ENCODE data around the gene COG1. TPM values are rescaled to one million over a fixed set of nuclear protein-coding genes. Genes with fewer than 3 reads are reported as not detected.

COG1 gene
- total RNA-seq, 1 donor from 2014 or later, result 45.6 TPM

DNA sequence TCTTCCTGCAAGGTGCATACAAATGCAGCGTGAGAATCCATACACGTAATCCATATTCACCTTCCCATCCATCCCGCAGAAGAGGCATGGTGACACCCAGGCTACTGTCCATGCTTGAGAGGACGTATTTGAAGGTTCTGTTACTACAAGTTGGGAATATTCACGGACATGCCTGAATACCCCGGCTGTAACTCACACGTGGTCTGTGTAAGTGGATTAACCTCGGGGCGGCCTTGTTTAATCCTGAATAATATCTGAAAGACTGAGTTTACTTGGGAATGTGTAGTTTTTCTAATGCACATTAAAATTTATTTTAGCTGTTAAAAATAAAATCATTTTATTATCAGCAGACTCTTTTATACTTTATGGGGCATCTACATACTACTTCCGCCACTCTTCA lies 55.7 kb downstream of the COG1 start:
- Mint-ChIP-seq H3K4me3 (ENCODE audit: unreplicated experiment) (no peak overlapping the region), H3K36me3 (ENCODE audit: unreplicated experiment) (peaks cover 21% of the 10 kb centered on the region)

DNA sequence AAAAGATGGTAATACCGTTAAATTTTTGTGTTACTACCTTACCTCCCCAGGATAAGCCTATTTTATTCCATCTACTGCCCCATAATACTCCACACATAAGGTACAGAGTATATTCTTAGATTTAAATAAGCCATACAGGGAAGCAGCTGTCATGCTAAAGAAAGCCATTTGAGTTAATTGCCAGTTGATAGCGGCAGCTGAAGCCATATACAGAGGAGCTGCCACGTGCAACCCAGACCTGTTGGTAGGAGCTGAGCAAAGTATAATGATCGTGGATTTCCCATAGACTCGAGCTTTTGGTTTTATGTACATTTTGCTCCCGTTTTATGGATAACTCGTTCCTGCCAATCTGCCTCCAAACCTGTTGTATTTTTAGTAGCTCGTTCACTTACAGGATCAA lies 56.8 kb downstream of the COG1 start:
- peaks cover 18% of the 10 kb centered on the region for H3K36me3 Mint-ChIP-seq (ENCODE audit: unreplicated experiment)

More for the DNA sequence above, 55.7 kb downstream of the COG1 start:
- Mint-ChIP-seq H3K27me3 (ENCODE audit: unreplicated experiment) (no peaks in the 10 kb centered on the region), H3K4me1 (ENCODE audit: unreplicated experiment) (no peaks in the 10 kb centered on the region), H3K9me3 (ENCODE audit: unreplicated experiment) (no peaks in the 10 kb centered on the region), H3K27ac (ENCODE audit: unreplicated experiment) (no peak overlapping the region)
- TF ChIP-seq, protein P1, sequence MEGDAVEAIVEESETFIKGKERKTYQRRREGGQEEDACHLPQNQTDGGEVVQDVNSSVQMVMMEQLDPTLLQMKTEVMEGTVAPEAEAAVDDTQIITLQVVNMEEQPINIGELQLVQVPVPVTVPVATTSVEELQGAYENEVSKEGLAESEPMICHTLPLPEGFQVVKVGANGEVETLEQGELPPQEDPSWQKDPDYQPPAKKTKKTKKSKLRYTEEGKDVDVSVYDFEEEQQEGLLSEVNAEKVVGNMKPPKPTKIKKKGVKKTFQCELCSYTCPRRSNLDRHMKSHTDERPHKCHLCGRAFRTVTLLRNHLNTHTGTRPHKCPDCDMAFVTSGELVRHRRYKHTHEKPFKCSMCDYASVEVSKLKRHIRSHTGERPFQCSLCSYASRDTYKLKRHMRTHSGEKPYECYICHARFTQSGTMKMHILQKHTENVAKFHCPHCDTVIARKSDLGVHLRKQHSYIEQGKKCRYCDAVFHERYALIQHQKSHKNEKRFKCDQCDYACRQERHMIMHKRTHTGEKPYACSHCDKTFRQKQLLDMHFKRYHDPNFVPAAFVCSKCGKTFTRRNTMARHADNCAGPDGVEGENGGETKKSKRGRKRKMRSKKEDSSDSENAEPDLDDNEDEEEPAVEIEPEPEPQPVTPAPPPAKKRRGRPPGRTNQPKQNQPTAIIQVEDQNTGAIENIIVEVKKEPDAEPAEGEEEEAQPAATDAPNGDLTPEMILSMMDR (IDR thresholded peaks at IDR 0.05), result no peak
- no peak for DNase-seq (ENCODE audit: extremely low spot score, unreplicated experiment)

DNA sequence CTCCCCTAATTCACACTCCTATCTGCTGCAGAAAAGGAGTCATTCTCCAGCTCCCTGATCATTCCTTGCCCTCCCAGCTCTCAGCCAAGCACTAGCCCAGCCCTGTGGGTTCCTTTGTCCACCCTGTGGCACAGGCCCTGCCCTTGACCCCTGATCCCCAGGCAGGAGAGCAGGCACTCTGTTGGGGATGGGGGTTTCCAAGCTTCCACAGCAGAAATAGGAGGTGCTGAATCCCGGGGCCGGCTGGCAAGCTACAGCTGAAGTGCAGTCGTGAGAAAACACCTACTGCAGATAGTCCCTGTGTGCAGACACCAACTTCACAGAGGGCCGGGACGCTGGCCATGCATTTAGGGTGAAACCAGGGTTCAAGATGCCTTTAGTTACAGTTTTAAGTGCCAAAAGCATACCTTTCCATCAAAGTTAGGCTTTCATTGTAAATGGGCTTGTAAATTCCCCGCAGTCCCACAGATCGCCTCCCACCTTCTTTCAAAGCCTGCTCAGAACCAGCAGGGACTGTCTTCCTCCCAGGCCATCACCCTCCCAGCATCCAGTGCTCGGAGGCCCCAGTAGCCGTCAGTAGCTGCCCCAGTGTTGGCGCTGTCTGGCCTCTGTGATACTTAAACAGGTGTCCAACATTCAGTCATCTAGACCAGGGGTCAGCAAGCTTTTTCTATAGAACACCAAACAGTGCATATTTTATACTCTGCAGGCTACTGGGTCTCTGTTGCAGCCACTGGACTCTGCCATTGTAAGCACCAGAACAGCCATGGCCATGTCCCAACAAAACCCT lies 58.2 kb downstream of the COG1 start:
- no peak overlapping the region for H3K27ac Mint-ChIP-seq (ENCODE audit: unreplicated experiment)
- H3K36me3 Mint-ChIP-seq (ENCODE audit: unreplicated experiment), result peaks cover 11% of the 10 kb centered on the region
- DNase-seq (ENCODE audit: extremely low spot score, unreplicated experiment), result no peak
- no peak overlapping the region for H3K4me3 Mint-ChIP-seq (ENCODE audit: unreplicated experiment)
- TF ChIP-seq, protein P1 (IDR thresholded peaks at IDR 0.05), result no peak
- H3K4me1 Mint-ChIP-seq (ENCODE audit: unreplicated experiment), result peaks cover 4% of the 10 kb centered on the region
- H3K27me3 Mint-ChIP-seq (ENCODE audit: unreplicated experiment), result no peaks in the 10 kb centered on the region
- no peaks in the 10 kb centered on the region for H3K9me3 Mint-ChIP-seq (ENCODE audit: unreplicated experiment)

More for the DNA sequence above, 56.8 kb downstream of the COG1 start:
- Mint-ChIP-seq H3K9me3 (ENCODE audit: unreplicated experiment) (no peaks in the 10 kb centered on the region), H3K4me1 (ENCODE audit: unreplicated experiment) (no peaks in the 10 kb centered on the region), H3K4me3 (ENCODE audit: unreplicated experiment) (no peak overlapping the region), H3K27me3 (ENCODE audit: unreplicated experiment) (no peaks in the 10 kb centered on the region), H3K27ac (ENCODE audit: unreplicated experiment) (no peak overlapping the region)
- TF ChIP-seq, protein P1 (IDR thresholded peaks at IDR 0.05), result no peak
- no peak for DNase-seq (ENCODE audit: extremely low spot score, unreplicated experiment)

DNA sequence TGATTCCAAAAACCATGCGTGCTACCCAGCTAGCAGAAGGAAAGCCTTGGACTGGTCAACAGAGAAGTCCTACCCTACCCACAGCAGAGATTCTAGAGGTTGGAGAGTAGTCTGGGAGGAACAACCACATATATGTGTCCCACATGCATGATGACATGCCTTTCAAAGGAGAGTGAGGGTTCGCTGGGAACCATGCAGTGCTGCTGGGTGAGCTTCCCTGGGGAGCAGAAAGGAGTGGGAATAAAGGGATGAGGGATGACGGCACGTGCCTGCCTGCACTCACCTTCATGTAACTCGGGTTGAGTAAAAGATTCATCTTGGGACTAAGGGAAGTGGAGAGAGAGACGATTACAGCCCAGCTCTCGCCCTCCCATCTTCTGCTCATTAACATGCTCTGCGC lies 59.0 kb downstream of the COG1 start:
- peaks cover 5% of the 10 kb centered on the region for H3K4me1 Mint-ChIP-seq (ENCODE audit: unreplicated experiment)
- H3K4me3 Mint-ChIP-seq (ENCODE audit: unreplicated experiment), result no peak overlapping the region
- no peaks in the 10 kb centered on the region for H3K27me3 Mint-ChIP-seq (ENCODE audit: unreplicated experiment)
- no peak overlapping the region for H3K27ac Mint-ChIP-seq (ENCODE audit: unreplicated experiment)
- TF ChIP-seq, protein P1 (IDR thresholded peaks at IDR 0.05), result no peak
- DNase-seq (ENCODE audit: extremely low spot score, unreplicated experiment), result no peak
- peaks cover 11% of the 10 kb centered on the region for H3K36me3 Mint-ChIP-seq (ENCODE audit: unreplicated experiment)
- H3K9me3 Mint-ChIP-seq (ENCODE audit: unreplicated experiment), result no peaks in the 10 kb centered on the region

DNA sequence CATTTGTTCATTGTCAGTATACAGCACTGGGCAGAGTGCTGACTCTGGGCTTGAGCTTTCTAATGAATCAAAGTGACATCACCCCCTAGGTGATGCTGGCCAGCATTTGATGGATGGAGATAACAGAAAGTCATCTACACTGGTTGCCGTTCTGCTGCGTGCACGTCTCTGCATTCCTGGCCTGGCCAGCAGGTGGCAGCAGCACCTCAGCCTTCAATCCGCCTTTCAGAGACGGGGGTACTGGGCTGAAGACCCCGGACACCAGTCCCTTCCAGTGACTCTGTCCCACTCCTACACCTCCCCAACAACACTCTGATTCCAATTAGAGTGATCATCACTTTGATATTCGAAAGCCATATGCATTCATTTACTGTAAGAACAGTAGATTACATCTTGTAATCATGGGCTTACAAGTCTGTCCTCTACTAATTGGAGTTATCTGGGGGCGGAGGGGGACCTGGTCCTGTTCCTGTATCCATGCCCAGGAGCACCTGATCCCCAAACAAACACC lies 62.9 kb downstream of the COG1 start:
- H3K4me1 Mint-ChIP-seq (ENCODE audit: unreplicated experiment), result peaks cover 15% of the 10 kb centered on the region
- H3K27ac Mint-ChIP-seq (ENCODE audit: unreplicated experiment), result no peak overlapping the region
- TF ChIP-seq, protein P1 (IDR thresholded peaks at IDR 0.05), result peak; percentile 100
- H3K4me3 Mint-ChIP-seq (ENCODE audit: unreplicated experiment), result no peak overlapping the region
- H3K27me3 Mint-ChIP-seq (ENCODE audit: unreplicated experiment), result no peaks in the 10 kb centered on the region
- no peaks in the 10 kb centered on the region for H3K36me3 Mint-ChIP-seq (ENCODE audit: unreplicated experiment)
- DNase-seq (ENCODE audit: extremely low spot score, unreplicated experiment), result no peak
- no peaks in the 10 kb centered on the region for H3K9me3 Mint-ChIP-seq (ENCODE audit: unreplicated experiment)

Data from osteocyte (in vitro differentiated cells).